GM23248 (cell line): ENCODE results near the gene CORO2A. TPM values are rescaled to one million over a fixed set of nuclear protein-coding genes. Genes with fewer than 3 reads are reported as not detected.

Source experiments
- DNase-seq: peaks from one replicate; pipeline ENCODE4 v3.0.0-alpha.2; 2015
- H2AFZ ChIP-seq: fragments of 200-600 bp; sonication (generic); 2 replicates; pipeline ENCODE4 v1.6.1; 2016; ENCODE audit warnings: antibody characterized with exemption
- H3F3A ChIP-seq: fragments of 200-600 bp; sonication (generic); 2 replicates; pipeline ENCODE4 v1.6.1; 2016; ENCODE audit warnings: mild to moderate bottlenecking, antibody characterized with exemption, mixed run types; ENCODE audit not compliant: insufficient read depth
- H3K27ac ChIP-seq: fragments of 200-600 bp; sonication (generic); 2 replicates; pipeline ENCODE4 v1.5.1; 2016; ENCODE audit warnings: mild to moderate bottlenecking
- H3K27me3 ChIP-seq: fragments of 200-600 bp; sonication (generic); replicated peaks from 2 replicates; pipeline ENCODE4 v1.6.1; 2016; ENCODE audit warnings: mild to moderate bottlenecking; ENCODE audit not compliant: insufficient read depth
- H3K36me3 ChIP-seq: fragments of 200-600 bp; sonication (generic); 2 replicates; pipeline ENCODE4 v1.6.1; 2016; ENCODE audit warnings: low read depth, mild to moderate bottlenecking
- H3K4me1 ChIP-seq: fragments of 200-600 bp; sonication (generic); 2 replicates; pipeline ENCODE4 v1.6.1; 2016; ENCODE audit warnings: mild to moderate bottlenecking; ENCODE audit not compliant: insufficient read depth
- H3K4me2 ChIP-seq: fragments of 200-600 bp; sonication (generic); one replicate; pipeline ENCODE4 v1.6.1; 2016; ENCODE audit warnings: mild to moderate bottlenecking; ENCODE audit not compliant: unreplicated experiment
- H3K4me3 ChIP-seq: fragments of 200-600 bp; sonication (generic); 2 replicates; pipeline ENCODE4 v1.5.1; 2016; ENCODE audit warnings: mild to moderate bottlenecking
- H3K79me2 ChIP-seq: fragments of 200-600 bp; sonication (generic); 2 replicates; pipeline ENCODE4 v1.6.1; 2016; ENCODE audit warnings: mild to moderate bottlenecking; ENCODE audit not compliant: insufficient read depth
- H3K9ac ChIP-seq: fragments of 200-600 bp; sonication (generic); 2 replicates; pipeline ENCODE4 v1.6.1; 2016; ENCODE audit warnings: mild to moderate bottlenecking
- H3K9me2 ChIP-seq: fragments of 200-600 bp; sonication (generic); 2 replicates; pipeline ENCODE4 v1.6.1; 2016; ENCODE audit warnings: mixed run types, mild to moderate bottlenecking, moderate library complexity; ENCODE audit not compliant: insufficient read depth
- H3K9me3 ChIP-seq: fragments of 200-600 bp; sonication (generic); one replicate; pipeline ENCODE4 v1.6.1; 2017; ENCODE audit warnings: low read depth
- H4K20me1 ChIP-seq: fragments of 200-600 bp; sonication (generic); 2 replicates; pipeline ENCODE4 v1.6.0; 2016; ENCODE audit not compliant: insufficient read depth
- EZH2 ChIP-seq: fragments of 200-600 bp; sonication (generic); IDR thresholded peaks from 2 replicates; pipeline ENCODE4 v1.6.1; 2018; ENCODE audit warnings: antibody characterized with exemption, mild to moderate bottlenecking; ENCODE audit not compliant: insufficient read depth, poor library complexity, severe bottlenecking
- EZH2phosphoT487 ChIP-seq: fragments of 200-600 bp; sonication (generic); IDR thresholded peaks from 2 replicates; pipeline ENCODE4 v1.6.1; 2018; ENCODE audit warnings: antibody characterized with exemption, moderate library complexity, mild to moderate bottlenecking, low read depth; ENCODE audit not compliant: insufficient read depth
- WGBS, 2 experiments: methylation state at CpG; one replicate each; pipeline ENCODE4 v1.1.6; 2015 to 2017; ENCODE audit warnings: low lambda C conversion rate in 2 of 2, low coverage in 1 of 2; ENCODE audit errors: missing lambda C conversion rate in 2 of 2; 5-methylcytosine and 5-hydroxymethylcytosine counted together
- in situ Hi-C: fragments of 300-500 bp; cut with MboI; formaldehyde crosslinking; loops from 2 replicates; pipeline ENCODE4 v1.15.0; 2020
- polyA plus RNA-seq: library from polyadenylated mRNA; unstranded; fragments of >200 nt; fragmentation: Nextera tagmentation; extraction: Ambion mirVana; gene quantifications from 2 replicates; pipeline ENCODE4 v1.2.1, GENCODE V29; 2016
- total RNA-seq: library from RNA; depleted of rRNA; stranded (reverse); fragments of >200 nt; shearing (Covaris generic); gene quantifications from 2 replicates; pipeline ENCODE4 v1.2.3, GENCODE V29; 2014

CORO2A gene
- total and polyA plus RNA-seq, 2 experiments from 2014 or later, result 0.86 to 1.3 TPM

DNA sequence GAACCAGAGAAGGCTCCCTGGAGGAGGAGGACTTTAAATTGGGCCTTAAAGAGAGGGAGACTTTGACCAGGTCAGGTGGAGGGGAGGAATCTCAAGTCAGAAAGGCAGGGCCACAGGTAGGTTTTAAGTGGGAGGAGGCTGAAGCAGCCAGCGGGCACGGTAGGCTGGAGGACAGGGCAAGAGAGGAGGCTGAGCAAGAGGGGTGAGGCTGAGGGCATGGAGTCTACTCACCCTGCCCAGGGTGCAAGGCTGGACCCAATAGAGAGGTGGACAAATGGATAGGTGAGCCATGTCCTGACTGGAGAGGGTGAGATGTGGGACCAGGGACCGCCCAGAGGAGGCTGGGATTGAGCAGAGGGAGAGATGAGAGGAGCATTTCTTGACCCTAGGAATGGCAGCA, 47.8 kb downstream of the CORO2A start:
- Histone ChIP-seq H4K20me1 (no peaks in the 10 kb centered on the region), H3K4me3 (no peak overlapping the region), H3K4me1 (0 out of 2 replicates have a peak, but pooled peaks cover 9% of the 10 kb centered on the region), H2AFZ (no peak overlapping the region), H3K9me3 (no peaks in the 10 kb centered on the region), H3K9ac (no peak overlapping the region), H3K9me2 (no peaks in the 10 kb centered on the region), H3K4me2 (no peak overlapping the region), H3F3A (0 out of 2 replicates have a peak, but pooled peaks cover 5% of the 10 kb centered on the region), H3K79me2 (no peaks in the 10 kb centered on the region), H3K36me3 (no peaks in the 10 kb centered on the region), H3K27me3 (no peaks in the 10 kb centered on the region), H3K27ac (no peak overlapping the region)
- 71 to 74% methylated on average over 3 of the region's 3 CpGs for WGBS, 2 experiments
- in situ Hi-C loops, result no loop called here
- TF ChIP-seq EZH2 (no peak), EZH2phosphoT487 (no peak)
- DNase-seq, result no peak

DNA sequence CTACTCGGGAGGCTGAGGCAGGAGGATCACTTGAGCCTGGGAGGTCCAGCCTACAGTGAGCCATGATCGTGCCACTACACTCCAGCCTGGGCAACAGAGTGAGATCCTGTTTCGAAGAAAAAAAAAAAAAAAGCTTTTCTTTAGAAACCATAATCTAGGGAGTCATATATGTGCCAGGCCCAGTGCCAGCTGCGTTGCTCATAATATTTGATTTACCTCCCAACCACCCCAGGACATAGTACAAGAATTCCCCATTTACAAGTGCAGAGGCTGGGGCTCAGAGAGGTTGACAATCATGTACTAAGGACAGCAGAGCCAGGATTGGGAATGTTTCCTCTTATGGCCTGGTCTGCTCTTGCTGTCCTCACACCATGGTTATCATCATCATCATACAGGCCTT, 48.4 kb downstream of the CORO2A start:
- Histone ChIP-seq H3K27ac (no peak overlapping the region), H3K4me1 (0 out of 2 replicates have a peak, but pooled peaks cover 9% of the 10 kb centered on the region), H3K4me3 (no peak overlapping the region), H3K27me3 (no peaks in the 10 kb centered on the region), H2AFZ (no peak overlapping the region), H3K79me2 (no peaks in the 10 kb centered on the region), H3K9ac (no peak overlapping the region), H3F3A (0 out of 2 replicates have a peak, but pooled peaks cover 5% of the 10 kb centered on the region), H3K36me3 (no peaks in the 10 kb centered on the region), H4K20me1 (no peaks in the 10 kb centered on the region), H3K9me2 (no peaks in the 10 kb centered on the region), H3K9me3 (no peaks in the 10 kb centered on the region), H3K4me2 (no peak overlapping the region)
- 63% methylated on average over 4 of the region's 4 CpGs for WGBS, 2 experiments
- in situ Hi-C loops, result no loop called here
- TF ChIP-seq EZH2phosphoT487 (no peak), EZH2 (no peak)
- no peak for DNase-seq

DNA sequence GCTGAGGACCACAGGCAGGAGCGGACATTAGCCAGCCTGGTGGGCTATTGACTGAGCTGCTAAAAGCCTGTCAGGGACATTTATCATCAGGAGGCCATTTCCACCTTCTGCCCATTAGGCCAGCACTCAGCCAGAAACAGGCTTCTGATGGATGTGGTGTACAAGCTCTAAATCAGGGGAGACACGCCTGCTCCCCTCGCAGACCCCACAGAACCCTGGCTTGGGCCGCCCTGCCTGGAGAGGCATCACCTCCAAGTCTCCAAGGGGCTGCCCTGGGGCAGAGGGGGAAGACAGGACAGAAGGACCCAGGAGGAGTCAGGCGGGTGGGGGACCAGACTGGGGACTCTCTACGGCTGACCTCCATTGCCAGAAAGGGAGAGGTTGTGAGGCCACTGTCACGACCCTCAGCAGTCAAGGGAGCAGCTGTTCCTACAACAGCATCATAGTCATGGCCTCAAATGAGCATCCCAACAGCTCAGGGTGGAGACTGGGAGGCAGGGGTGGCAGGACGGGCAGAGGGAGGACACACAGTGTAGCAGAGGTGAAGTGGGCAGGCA, 49.4 kb downstream of the CORO2A start:
- WGBS, 2 experiments, result 50 to 65% methylated on average over 8 of the region's 8 CpGs
- Histone ChIP-seq H3K4me2 (no peak overlapping the region), H3K4me1 (0 out of 2 replicates have a peak, but pooled peaks cover 9% of the 10 kb centered on the region), H3F3A (0 out of 2 replicates have a peak, but pooled peaks cover 5% of the 10 kb centered on the region), H3K9ac (no peak overlapping the region), H3K27ac (no peak overlapping the region), H3K4me3 (no peak overlapping the region), H3K36me3 (no peaks in the 10 kb centered on the region), H4K20me1 (no peaks in the 10 kb centered on the region), H2AFZ (no peak overlapping the region), H3K27me3 (no peaks in the 10 kb centered on the region), H3K9me2 (no peaks in the 10 kb centered on the region), H3K79me2 (no peaks in the 10 kb centered on the region), H3K9me3 (no peaks in the 10 kb centered on the region)
- in situ Hi-C loops, result no loop called here
- no peak for DNase-seq
- TF ChIP-seq EZH2 (no peak), EZH2phosphoT487 (no peak)

DNA sequence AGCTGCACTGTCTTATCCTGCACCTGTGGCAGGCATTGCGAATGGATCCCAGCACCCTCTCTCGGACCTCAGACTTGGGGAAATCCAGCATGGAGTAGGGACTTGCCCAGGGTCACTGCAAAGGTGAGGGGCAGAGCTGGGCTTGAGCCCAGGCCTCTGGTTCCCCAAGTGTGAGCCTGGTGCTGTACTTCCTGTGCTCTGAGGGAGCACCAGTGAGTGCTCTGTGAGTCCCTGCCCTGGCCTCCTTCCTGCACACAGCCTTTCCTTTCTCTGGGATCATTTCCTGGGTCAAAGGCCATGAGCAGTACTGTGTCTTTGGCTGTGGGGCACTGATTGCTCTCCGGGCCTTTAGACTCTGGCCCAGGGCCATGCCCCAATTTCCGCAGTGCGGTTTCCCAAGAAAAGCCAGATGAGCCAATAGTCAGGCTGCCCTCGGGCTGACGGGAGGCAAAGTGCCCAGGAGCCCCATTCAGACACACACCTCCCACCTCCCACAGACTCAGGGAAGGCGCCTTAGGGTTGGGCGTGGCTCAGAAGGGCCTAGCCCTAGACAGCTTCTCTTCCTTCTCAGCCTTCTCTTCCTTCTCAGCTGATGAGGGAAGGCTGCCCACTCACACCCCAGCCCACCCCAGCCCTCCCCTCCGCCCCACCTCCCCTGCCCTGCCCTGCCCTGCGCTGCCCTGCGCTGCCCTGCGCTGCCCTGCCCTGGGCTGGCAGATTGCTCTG, 50.1 kb downstream of the CORO2A start:
- Histone ChIP-seq H4K20me1 (no peaks in the 10 kb centered on the region), H3K4me2 (no peak overlapping the region), H3K27me3 (no peaks in the 10 kb centered on the region), H2AFZ (no peak overlapping the region), H3K79me2 (no peaks in the 10 kb centered on the region), H3F3A (0 out of 2 replicates have a peak, but pooled peaks cover 3% of the 10 kb centered on the region), H3K4me3 (no peak overlapping the region), H3K27ac (no peak overlapping the region), H3K36me3 (no peaks in the 10 kb centered on the region), H3K9me3 (no peaks in the 10 kb centered on the region), H3K4me1 (0 out of 2 replicates have a peak, but pooled peaks cover 9% of the 10 kb centered on the region), H3K9me2 (no peaks in the 10 kb centered on the region), H3K9ac (no peak overlapping the region)
- in situ Hi-C loops, result no loop called here
- TF ChIP-seq EZH2phosphoT487 (no peak), EZH2 (no peak)
- WGBS, 2 experiments, result 67 to 69% methylated on average over 13 of the region's 13 CpGs
- no peak for DNase-seq
